Vagina (tissue), 2 donors: ENCODE data around the gene CERS1. TPM values are rescaled to one million over a fixed set of nuclear protein-coding genes. Genes with fewer than 3 reads are reported as not detected.

Experiments used
- DNase-seq, 2 donors: peaks; one replicate each; pipeline ENCODE4 v3.0.0-alpha.2; 2017; ENCODE audit errors: extremely low spot score in 2 of 2
- H3K27ac ChIP-seq: fragments of 200-600 bp; sonication (generic); one replicate; pipeline ENCODE4 v1.5.1; 2019
- H3K27me3 ChIP-seq: fragments of 200-600 bp; sonication (generic); one replicate; pipeline ENCODE4 v1.5.1; 2019
- H3K36me3 ChIP-seq, 2 donors: fragments of 200-600 bp; sonication (generic); one replicate each; pipeline ENCODE4 v1.5.1; 2017 to 2019
- H3K4me1 ChIP-seq: fragments of 200-600 bp; sonication (generic); one replicate; pipeline ENCODE4 v1.5.1; 2019
- H3K4me3 ChIP-seq, 2 donors: fragments of 200-600 bp; sonication (generic); 1 replicate in 1 of 2; 2 replicates in 1 of 2; pipeline ENCODE4 v1.5.1; 2016 to 2019
- H3K9me3 ChIP-seq: fragments of 200-600 bp; sonication (generic); one replicate; pipeline ENCODE4 v1.5.1; 2019
- POLR2A ChIP-seq, 2 donors: fragments of 450-650 bp; IDR thresholded peaks; one replicate each; pipeline ENCODE4 v1.6.1; 2017; ENCODE audit warnings: antibody characterized with exemption in 2 of 2, mild to moderate bottlenecking in 2 of 2, moderate library complexity in 2 of 2
- POLR2AphosphoS5 ChIP-seq, 2 donors: sonication (generic); formaldehyde crosslinking; IDR thresholded peaks; one replicate each; pipeline ENCODE4 v1.9.0; 2017; ENCODE audit warnings: antibody characterized with exemption in 2 of 2, mild to moderate bottlenecking in 2 of 2, low read depth in 1 of 2; ENCODE audit not compliant: insufficient read depth in 1 of 2
- intact Hi-C: fragments of 100-400 bp; cut with DNase I; formaldehyde crosslinking; loops from one replicate; pipeline ENCODE4 v1.15.1; 2023
- total RNA-seq: library from RNA; depleted of rRNA; stranded (reverse); fragments of >200 nt; gene quantifications from one replicate; pipeline ENCODE4 v1.2.3, GENCODE V29; 2016
- TF ChIP-seq, protein P1 (sequence below), 3 experiments: fragments of 450-650 bp in 2 of 3; fragments of 200-600 bp in 1 of 3; sonication (generic) in 1 of 3; IDR thresholded peaks; one replicate each; pipeline ENCODE4 v1.5.1; 2017 to 2019; ENCODE audit warnings: antibody characterized with exemption in 3 of 3, mild to moderate bottlenecking in 2 of 3, moderate library complexity in 2 of 3

The CERS1 gene
- total RNA-seq, 1 donor from 2014 or later, result 0.49 TPM

DNA sequence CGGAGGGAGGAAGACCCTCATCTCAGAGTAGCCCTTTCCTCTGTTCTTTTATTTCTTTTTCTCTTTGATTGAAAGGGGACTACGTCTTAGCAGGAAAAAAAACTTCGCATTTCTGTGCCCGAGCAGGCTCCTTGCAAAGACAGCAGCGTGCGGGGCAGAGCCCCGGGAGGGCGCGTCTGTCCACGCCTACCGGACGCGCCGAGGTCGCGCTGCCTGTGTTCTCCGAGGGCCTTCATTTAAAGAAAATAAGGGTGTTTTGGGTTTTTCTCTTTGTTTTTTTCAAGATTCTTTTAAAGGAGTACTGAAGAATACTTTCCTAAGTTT, 29.2 kb downstream of the CERS1 start:
- H3K9me3 ChIP-seq, result no peaks in the 10 kb centered on the region
- H3K27ac ChIP-seq, result no peak overlapping the region
- TF ChIP-seq, protein P1, sequence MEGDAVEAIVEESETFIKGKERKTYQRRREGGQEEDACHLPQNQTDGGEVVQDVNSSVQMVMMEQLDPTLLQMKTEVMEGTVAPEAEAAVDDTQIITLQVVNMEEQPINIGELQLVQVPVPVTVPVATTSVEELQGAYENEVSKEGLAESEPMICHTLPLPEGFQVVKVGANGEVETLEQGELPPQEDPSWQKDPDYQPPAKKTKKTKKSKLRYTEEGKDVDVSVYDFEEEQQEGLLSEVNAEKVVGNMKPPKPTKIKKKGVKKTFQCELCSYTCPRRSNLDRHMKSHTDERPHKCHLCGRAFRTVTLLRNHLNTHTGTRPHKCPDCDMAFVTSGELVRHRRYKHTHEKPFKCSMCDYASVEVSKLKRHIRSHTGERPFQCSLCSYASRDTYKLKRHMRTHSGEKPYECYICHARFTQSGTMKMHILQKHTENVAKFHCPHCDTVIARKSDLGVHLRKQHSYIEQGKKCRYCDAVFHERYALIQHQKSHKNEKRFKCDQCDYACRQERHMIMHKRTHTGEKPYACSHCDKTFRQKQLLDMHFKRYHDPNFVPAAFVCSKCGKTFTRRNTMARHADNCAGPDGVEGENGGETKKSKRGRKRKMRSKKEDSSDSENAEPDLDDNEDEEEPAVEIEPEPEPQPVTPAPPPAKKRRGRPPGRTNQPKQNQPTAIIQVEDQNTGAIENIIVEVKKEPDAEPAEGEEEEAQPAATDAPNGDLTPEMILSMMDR (IDR thresholded peaks at IDR 0.05), result no peak
- TF ChIP-seq POLR2AphosphoS5 (IDR thresholded peaks at IDR 0.05; ENCODE audit: insufficient read depth in 1 of 2, low read depth in 1 of 2), result peak in 1 of 2 donors; percentile 38
- intact Hi-C loops, result no loop called here
- H3K4me1 ChIP-seq, result peaks cover 17% of the 10 kb centered on the region
- H3K4me3 ChIP-seq, result no peak overlapping the region
- no peak for DNase-seq
- peaks cover 0 to 61% of the 10 kb centered on the region in 2 donors for H3K36me3 ChIP-seq
- no peaks in the 10 kb centered on the region for H3K27me3 ChIP-seq

DNA sequence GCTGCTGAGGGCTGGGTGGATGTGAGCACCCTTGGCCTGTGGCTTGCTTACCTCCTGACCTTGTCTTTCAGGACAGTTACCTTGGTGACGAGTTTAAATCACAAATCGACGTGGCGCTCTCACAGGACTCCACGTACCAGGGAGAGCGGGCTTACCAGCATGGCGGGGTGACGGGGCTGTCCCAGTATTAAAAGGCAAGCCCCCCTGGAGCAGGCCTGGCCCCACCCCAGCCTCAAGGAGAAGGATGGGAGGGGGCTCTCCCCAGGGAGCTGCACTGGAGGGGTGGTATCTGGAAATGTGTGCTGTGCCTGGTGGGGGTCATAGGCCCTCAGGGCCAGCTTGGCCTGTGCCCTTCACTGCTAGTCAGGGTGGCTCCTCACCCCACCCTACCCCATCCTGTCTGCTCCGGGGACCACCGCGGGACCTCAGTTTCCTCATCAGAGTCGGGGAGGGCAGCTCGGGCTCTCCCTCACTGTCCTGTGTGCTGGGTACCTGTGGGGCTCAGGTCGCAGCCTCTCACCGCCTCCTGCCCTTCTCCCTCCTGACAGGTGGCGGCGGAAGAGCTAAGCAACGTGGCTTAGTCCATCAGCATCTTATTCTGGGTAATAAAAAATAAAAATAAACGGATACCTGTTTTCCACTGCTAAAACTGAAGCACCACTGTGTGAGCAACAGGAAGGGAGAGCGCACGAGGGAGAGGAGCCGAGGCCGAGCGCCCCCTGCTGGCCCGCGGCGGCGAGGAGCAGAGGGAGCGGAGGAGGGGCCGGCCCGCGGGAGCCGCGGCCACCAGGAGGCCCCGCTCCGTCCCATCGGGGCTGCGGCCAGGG, 29.8 kb downstream of the CERS1 start:
- no peak for DNase-seq
- intact Hi-C loops, result no loop called here
- H3K4me3 ChIP-seq, result no peak overlapping the region
- H3K27ac ChIP-seq, result no peak overlapping the region
- TF ChIP-seq, protein P1 (IDR thresholded peaks at IDR 0.05), result peak; percentile 78 to 83 (median 81)
- TF ChIP-seq POLR2A (IDR thresholded peaks at IDR 0.05), result no peak
- peaks cover 0 to 67% of the 10 kb centered on the region in 2 donors for H3K36me3 ChIP-seq
- H3K27me3 ChIP-seq, result no peaks in the 10 kb centered on the region
- H3K4me1 ChIP-seq, result peaks cover 17% of the 10 kb centered on the region
- H3K9me3 ChIP-seq, result no peaks in the 10 kb centered on the region

DNA sequence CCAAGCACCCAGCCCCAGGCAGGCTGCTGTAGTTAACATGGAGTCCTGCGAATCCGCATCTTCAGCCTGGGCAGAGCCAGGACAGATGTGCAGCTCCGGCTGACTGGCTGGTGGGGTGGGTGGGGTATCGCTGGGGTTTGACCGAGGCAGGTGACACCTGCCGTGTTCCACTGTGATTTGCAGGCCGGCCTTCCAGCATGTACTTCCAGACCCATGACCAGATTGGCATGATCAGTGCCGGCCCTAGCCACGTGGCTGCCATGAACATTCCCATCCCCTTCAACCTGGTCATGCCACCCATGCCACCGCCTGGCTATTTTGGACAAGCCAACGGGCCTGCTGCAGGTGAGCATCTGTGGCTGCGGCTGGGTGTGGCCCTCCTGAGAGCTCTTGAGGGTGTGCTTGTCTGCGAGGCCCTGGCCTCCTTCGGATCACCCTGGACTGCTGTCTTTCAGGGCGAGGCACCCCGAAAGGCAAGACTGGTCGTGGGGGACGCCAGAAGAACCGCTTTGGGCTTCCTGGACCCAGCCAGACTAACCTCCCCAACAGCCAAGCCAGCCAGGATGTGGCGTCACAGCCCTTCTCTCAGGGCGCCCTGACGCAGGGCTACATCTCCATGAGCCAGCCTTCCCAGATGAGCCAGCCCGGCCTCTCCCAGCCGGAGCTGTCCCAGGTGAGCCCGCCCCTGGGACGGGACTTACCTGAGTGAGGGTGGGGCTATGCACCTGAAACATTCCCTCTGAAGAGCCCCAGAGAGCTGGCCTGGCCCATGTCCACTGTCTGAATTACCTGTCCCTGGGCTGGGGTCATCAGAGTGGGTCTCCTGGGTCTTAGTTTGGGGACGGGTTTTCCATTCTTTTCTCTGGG, 30.6 kb downstream of the CERS1 start:
- Histone ChIP-seq H3K36me3 (peaks cover 4 to 75% of the 10 kb centered on the region in 2 donors), H3K9me3 (no peaks in the 10 kb centered on the region), H3K4me1 (peaks cover 13% of the 10 kb centered on the region), H3K27me3 (no peaks in the 10 kb centered on the region), H3K27ac (no peak overlapping the region), H3K4me3 (no peak overlapping the region)
- intact Hi-C loops, result no loop called here
- DNase-seq, result no peak
- TF ChIP-seq POLR2A (IDR thresholded peaks at IDR 0.05), result no peak
- TF ChIP-seq, protein P1 (IDR thresholded peaks at IDR 0.05), result no peak
- TF ChIP-seq POLR2AphosphoS5 (IDR thresholded peaks at IDR 0.05; ENCODE audit: insufficient read depth in 1 of 2, low read depth in 1 of 2), result no peak

DNA sequence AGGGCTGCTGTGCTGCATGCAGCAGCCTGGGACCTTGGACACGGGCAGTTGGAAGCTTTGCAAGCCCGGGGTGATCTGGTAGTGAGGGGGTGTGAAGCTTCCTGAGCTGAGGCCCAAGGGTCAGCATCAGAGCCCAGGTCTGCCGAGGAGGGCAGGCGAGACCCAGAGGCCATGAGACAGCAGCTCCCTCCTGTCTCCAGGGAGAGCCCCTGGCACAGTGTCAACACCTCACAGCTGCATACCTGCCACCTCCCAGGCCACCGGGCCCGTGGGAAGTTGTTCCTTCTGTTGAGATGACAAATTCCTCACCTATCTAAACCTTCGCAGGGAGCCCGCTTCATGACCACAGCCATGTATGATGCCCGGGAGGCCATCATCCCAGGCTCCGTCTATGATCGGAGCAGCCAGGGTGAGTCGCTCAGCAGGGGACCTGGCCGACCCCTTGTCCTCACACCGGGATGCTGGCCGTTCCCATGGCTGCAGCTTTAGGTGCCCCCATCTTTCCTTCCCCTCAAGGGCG, 32.1 kb downstream of the CERS1 start:
- no peak for DNase-seq
- Histone ChIP-seq H3K27ac (no peak overlapping the region), H3K36me3 (peaks cover 4 to 86% of the 10 kb centered on the region in 2 donors), H3K27me3 (no peaks in the 10 kb centered on the region), H3K4me1 (no peaks in the 10 kb centered on the region), H3K4me3 (no peak overlapping the region), H3K9me3 (no peaks in the 10 kb centered on the region)
- intact Hi-C loops, result no loop called here
- TF ChIP-seq, protein P1 (IDR thresholded peaks at IDR 0.05), result no peak
- TF ChIP-seq POLR2A (IDR thresholded peaks at IDR 0.05) (no peak), POLR2AphosphoS5 (IDR thresholded peaks at IDR 0.05; ENCODE audit: insufficient read depth in 1 of 2, low read depth in 1 of 2) (no peak)
